Gastrocnemius medialis (tissue), 4 donors: ENCODE results near the gene NR1I2.

Source experiments
- POLR2A ChIP-seq, 2 donors: fragments of 450-650 bp; IDR thresholded peaks; one replicate each; pipeline ENCODE4 v1.6.1; 2017; ENCODE audit warnings: antibody characterized with exemption in 2 of 2, mild to moderate bottlenecking in 2 of 2, moderate library complexity in 2 of 2
- TF ChIP-seq, protein P1 (sequence below), 5 experiments: fragments of 450-650 bp in 3 of 5; fragments of 200-600 bp in 2 of 5; sonication (generic) in 2 of 5; IDR thresholded peaks in 4 of 5; conservative IDR thresholded peaks in 1 of 5; 1 replicate in 4 of 5; 2 replicates in 1 of 5; pipeline ENCODE4 v1.5.1; 2016 to 2019; ENCODE audit warnings: antibody characterized with exemption in 5 of 5, mild to moderate bottlenecking in 3 of 5, moderate library complexity in 3 of 5

- TF ChIP-seq POLR2A (IDR thresholded peaks at IDR 0.05): no peak
- TF ChIP-seq, protein P1, sequence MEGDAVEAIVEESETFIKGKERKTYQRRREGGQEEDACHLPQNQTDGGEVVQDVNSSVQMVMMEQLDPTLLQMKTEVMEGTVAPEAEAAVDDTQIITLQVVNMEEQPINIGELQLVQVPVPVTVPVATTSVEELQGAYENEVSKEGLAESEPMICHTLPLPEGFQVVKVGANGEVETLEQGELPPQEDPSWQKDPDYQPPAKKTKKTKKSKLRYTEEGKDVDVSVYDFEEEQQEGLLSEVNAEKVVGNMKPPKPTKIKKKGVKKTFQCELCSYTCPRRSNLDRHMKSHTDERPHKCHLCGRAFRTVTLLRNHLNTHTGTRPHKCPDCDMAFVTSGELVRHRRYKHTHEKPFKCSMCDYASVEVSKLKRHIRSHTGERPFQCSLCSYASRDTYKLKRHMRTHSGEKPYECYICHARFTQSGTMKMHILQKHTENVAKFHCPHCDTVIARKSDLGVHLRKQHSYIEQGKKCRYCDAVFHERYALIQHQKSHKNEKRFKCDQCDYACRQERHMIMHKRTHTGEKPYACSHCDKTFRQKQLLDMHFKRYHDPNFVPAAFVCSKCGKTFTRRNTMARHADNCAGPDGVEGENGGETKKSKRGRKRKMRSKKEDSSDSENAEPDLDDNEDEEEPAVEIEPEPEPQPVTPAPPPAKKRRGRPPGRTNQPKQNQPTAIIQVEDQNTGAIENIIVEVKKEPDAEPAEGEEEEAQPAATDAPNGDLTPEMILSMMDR (IDR thresholded peaks at IDR 0.05 in 4 of 5, conservative IDR thresholded peaks at IDR 0.05 in 1 of 5): no peak
Measured at GRCh38 chr3:119856695-119857094, 74.8 kb downstream of the NR1I2 start.
